A549 treated with AZD9567 at 1 μM for 4 hours (cell line): ENCODE data around the gene MELK. TPM values are rescaled to one million over a fixed set of nuclear protein-coding genes. Genes with fewer than 3 reads are reported as not detected.

ENCODE experiments used
- total RNA-seq: library from RNA; stranded (reverse); fragments of 200-300 nt; extraction: Qiagen RNA extraction; gene quantifications from 5 replicates; pipeline ENCODE4 v1.2.3, GENCODE V29; 2022; ENCODE audit not compliant: insufficient read depth

MELK gene
- total RNA-seq: 63.7 to 88.1 TPM (median 70.4 TPM) in 5 replicates

DNA sequence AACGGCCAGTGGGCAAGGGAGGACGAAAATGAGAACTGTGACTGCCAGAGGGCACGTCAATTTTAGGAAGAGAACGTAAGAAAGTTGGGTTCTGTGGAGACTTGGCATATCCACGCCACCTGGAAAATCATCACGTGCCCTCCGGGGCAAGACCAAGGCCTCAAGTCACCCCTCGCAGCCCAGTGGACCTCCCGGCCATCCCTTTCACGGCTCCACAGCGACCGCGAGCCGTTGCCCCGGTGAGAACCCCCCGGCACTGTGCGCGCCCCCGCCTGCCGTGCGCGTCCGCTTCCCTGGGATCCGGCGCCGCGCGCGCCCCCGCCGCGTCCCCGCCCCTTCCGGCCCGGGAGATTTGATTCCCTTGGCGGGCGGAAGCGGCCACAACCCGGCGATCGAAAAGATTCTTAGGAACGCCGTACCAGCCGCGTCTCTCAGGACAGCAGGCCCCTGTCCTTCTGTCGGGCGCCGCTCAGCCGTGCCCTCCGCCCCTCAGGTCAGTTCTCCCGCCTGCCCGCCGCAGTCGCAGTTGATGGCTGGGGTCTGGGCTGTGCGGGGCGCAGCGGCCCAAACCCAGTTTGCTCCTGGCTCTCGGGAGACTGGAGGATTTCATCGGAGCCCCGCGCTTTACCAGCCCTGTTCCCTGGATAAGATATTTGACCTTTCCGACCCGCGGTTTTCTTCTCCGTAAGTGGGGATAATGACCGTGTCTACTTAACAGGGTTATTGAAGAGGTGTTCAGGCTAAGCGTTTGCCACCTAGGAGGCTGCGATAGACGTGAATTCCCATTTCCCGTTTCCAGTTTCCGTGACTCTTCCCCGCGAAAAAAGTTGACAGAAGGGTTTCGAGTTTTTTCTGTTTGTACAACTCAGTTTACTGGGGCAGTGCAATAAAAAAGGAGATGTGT is at the start of gene MELK:
TSS of gene MELK (plus strand) at position 381 of the 904 bp plus-strand sequence. CDS start 8,787 bp downstream, outside the sequence.

Other genes with a start within 250 kb of the MELK start
- 8.7 to 12.3 TPM (median 10.2 TPM) in 5 replicates for gene RNF38, start 172.6 kb upstream of the MELK start, total RNA-seq